ENCODE results near the gene NLGN4Y.

Gene NLGN4Y

DNA sequence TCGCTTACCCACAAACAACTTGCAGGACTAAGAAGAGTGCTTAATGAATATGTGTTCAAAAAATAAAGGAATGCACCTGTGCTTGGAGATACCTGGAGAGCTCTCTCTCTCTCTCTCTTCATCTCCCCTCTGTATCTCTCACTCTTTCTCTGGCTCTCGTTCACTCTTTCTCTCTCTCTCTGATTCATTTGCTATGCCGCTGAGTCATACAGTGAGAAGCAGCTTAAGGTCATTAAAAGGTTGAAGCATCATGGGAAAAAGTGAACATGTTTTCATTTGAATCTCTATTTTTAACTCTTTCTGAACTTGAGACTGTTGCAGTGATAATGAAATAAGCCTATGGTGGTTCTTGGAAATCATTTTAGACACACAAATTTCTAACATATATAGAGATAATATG lies 277.8 kb downstream of the NLGN4Y start:
- Histone ChIP-seq H3K27me3 (ENCODE audit: control insufficient read depth, insufficient read depth, low read length) (no peaks in the 10 kb centered on the region), H3K9ac (ENCODE audit: low read depth, low read length) (no peak overlapping the region), H3K36me3 (ENCODE audit: control insufficient read depth, insufficient read depth, low read length) (no peaks in the 10 kb centered on the region), H3K9me3 (ENCODE audit: control insufficient read depth, insufficient read depth, low read length) (no peaks in the 10 kb centered on the region), H3K4me3 (ENCODE audit: low read depth, low read length) (no peak overlapping the region), H3K4me1 (ENCODE audit: control insufficient read depth, insufficient read depth, low read length) (no peaks in the 10 kb centered on the region)

DNA sequence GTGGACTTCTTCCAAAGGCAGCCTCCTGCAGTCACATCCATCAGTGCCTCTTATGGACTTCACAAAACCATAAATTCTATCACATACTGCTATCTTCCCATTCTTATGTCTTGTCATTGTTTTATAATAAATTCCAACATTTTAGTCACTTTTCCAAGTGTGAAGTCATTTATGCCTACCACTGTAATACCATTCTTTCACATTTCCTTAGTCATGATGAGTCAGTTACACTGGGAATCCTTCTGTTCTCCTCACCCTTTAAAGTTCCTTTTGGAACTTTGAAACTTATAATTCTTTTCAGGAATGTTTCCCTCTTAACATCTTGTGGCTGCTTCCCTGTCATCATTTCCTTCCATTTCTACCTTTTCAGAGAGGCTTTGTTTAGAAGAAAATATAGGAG lies 279.7 kb downstream of the NLGN4Y start:
- no peaks in the 10 kb centered on the region for H3K4me1 ChIP-seq (ENCODE audit: control insufficient read depth, insufficient read depth, low read length)
- no peak overlapping the region for H3K9ac ChIP-seq (ENCODE audit: low read depth, low read length)
- no peaks in the 10 kb centered on the region for H3K36me3 ChIP-seq (ENCODE audit: control insufficient read depth, insufficient read depth, low read length)
- H3K27me3 ChIP-seq (ENCODE audit: control insufficient read depth, insufficient read depth, low read length): no peaks in the 10 kb centered on the region
- no peaks in the 10 kb centered on the region for H3K9me3 ChIP-seq (ENCODE audit: control insufficient read depth, insufficient read depth, low read length)
- no peak overlapping the region for H3K4me3 ChIP-seq (ENCODE audit: low read depth, low read length)

DNA sequence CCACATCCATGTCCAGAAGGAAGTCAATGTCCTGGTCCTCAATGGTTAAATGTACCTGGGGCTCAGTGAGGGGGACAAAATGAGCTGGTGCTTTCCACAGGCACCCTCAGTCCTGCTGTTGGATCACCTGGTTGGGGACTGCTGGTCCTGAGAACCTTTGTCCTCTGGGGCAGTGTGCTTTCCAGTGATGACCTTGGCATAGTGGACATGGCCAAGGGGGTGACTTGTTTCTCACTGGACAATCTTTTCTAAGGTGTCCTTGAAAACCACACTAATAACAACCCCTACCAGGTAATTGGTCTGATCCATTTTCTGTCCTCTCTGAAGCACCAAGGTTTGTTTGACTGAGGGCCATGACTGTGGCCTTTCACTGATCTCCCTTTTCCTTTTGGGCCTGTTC lies 294.1 kb downstream of the NLGN4Y start:
- no peaks in the 10 kb centered on the region for H3K9me3 ChIP-seq (ENCODE audit: control insufficient read depth, insufficient read depth, low read length)
- no peaks in the 10 kb centered on the region for H3K36me3 ChIP-seq (ENCODE audit: control insufficient read depth, insufficient read depth, low read length)
- H3K4me3 ChIP-seq (ENCODE audit: low read depth, low read length): no peak overlapping the region
- no peaks in the 10 kb centered on the region for H3K27me3 ChIP-seq (ENCODE audit: control insufficient read depth, insufficient read depth, low read length)
- H3K4me1 ChIP-seq (ENCODE audit: control insufficient read depth, insufficient read depth, low read length): no peaks in the 10 kb centered on the region
- H3K9ac ChIP-seq (ENCODE audit: low read depth, low read length): no peak overlapping the region

- Histone ChIP-seq H3K36me3 (ENCODE audit: control insufficient read depth, insufficient read depth, low read length) (no peaks in the 10 kb centered on the region), H3K27me3 (ENCODE audit: control insufficient read depth, insufficient read depth, low read length) (no peaks in the 10 kb centered on the region), H3K4me1 (ENCODE audit: control insufficient read depth, insufficient read depth, low read length) (no peaks in the 10 kb centered on the region), H3K9me3 (ENCODE audit: control insufficient read depth, insufficient read depth, low read length) (no peaks in the 10 kb centered on the region), H3K4me3 (ENCODE audit: low read depth, low read length) (no peak overlapping the region), H3K9ac (ENCODE audit: low read depth, low read length) (no peak overlapping the region)
Measured at GRCh38 chrY:14822201-14822600, 297.9 kb downstream of the NLGN4Y start.

DNA sequence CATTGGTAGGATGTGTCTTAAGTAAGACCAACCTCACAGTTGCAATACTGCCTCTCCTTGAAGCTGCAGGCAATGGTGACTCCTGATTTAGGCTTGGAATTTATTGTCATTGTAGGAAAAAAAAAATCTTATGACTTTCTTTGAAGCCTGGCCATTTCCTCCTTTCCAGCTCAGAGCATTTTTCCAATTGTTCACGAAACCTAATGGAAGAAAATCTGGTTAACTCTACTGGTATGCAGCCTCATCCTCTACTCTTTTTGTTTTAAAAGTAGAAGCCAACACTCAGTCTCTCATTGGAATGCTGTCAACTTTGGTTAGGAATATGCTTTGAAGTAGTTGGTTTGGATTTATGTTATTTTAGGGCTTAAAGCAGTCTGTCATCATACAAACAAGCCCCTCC lies 298.6 kb downstream of the NLGN4Y start:
- Histone ChIP-seq H3K27me3 (ENCODE audit: control insufficient read depth, insufficient read depth, low read length) (no peaks in the 10 kb centered on the region), H3K4me1 (ENCODE audit: control insufficient read depth, insufficient read depth, low read length) (no peaks in the 10 kb centered on the region), H3K9me3 (ENCODE audit: control insufficient read depth, insufficient read depth, low read length) (no peaks in the 10 kb centered on the region), H3K36me3 (ENCODE audit: control insufficient read depth, insufficient read depth, low read length) (no peaks in the 10 kb centered on the region), H3K9ac (ENCODE audit: low read depth, low read length) (no peak overlapping the region), H3K4me3 (ENCODE audit: low read depth, low read length) (no peak overlapping the region)

DNA sequence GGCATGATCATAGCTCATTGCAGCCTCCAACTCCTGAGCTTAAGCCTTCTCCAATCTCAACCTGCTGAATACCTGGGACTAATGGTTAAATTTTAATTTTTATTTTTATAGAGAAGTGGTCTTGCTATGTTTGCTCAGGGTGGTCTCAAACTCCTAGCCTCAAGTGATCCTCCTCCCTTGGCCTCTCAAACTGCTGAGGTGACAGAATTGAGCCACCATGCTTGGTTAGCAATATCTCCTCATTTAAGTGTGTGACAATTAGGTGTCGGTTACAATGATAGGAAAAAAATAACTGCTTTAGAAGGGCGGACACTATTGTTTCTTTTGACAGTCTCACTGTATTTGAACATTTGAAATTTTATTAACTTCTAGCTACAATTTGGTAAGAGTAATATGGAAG lies 300.3 kb downstream of the NLGN4Y start:
- H3K27me3 ChIP-seq (ENCODE audit: control insufficient read depth, insufficient read depth, low read length): no peaks in the 10 kb centered on the region
- no peaks in the 10 kb centered on the region for H3K4me1 ChIP-seq (ENCODE audit: control insufficient read depth, insufficient read depth, low read length)
- H3K36me3 ChIP-seq (ENCODE audit: control insufficient read depth, insufficient read depth, low read length): no peaks in the 10 kb centered on the region
- no peak overlapping the region for H3K9ac ChIP-seq (ENCODE audit: low read depth, low read length)
- H3K9me3 ChIP-seq (ENCODE audit: control insufficient read depth, insufficient read depth, low read length): no peaks in the 10 kb centered on the region
- no peak overlapping the region for H3K4me3 ChIP-seq (ENCODE audit: low read depth, low read length)

DNA sequence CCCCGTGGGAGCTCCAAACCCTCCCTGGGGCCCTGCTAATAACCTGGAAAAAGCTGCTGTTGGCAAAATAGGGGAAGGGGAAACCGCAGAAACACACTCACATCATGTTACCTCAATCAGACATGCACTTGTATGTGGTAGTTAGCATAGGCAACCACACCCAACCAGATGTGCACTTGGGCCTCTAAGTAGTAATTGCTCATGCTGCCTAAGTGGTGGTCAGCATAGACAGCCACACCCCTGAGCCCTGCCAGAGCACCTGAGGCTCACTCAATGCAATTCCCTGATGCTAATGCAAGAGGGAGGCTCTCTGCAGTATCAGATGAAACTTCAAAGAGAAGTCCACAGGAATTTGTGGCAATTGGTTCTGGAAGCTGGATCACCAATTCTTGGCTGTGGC lies 301.4 kb downstream of the NLGN4Y start:
- no peak overlapping the region for H3K4me3 ChIP-seq (ENCODE audit: low read depth, low read length)
- H3K27me3 ChIP-seq (ENCODE audit: control insufficient read depth, insufficient read depth, low read length): no peaks in the 10 kb centered on the region
- no peak overlapping the region for H3K9ac ChIP-seq (ENCODE audit: low read depth, low read length)

DNA sequence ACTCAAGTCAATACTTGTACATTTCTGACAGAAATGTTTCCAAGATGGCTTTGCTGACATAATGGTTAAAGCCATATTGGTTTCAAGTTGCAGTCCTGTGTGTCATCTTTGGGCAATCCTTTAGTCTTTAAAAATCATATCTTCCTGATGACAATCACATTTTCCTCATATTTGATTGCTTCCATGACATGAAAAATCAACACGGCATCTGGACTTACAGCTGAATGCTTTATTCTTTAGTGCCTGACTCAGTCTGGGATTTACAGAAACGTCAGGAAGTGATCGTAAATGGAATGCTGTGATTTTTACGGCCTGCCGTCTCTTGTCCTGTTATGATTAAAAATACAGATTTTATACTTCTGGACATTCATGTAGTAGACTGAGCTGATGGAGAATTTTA lies 304.2 kb downstream of the NLGN4Y start:
- Histone ChIP-seq H3K36me3 (ENCODE audit: control insufficient read depth, insufficient read depth, low read length) (no peaks in the 10 kb centered on the region), H3K9ac (ENCODE audit: low read depth, low read length) (no peak overlapping the region), H3K9me3 (ENCODE audit: control insufficient read depth, insufficient read depth, low read length) (no peaks in the 10 kb centered on the region)

More for the DNA sequence above, 301.4 kb downstream of the NLGN4Y start:
- Histone ChIP-seq H3K36me3 (ENCODE audit: control insufficient read depth, insufficient read depth, low read length) (no peaks in the 10 kb centered on the region), H3K9me3 (ENCODE audit: control insufficient read depth, insufficient read depth, low read length) (no peaks in the 10 kb centered on the region), H3K4me1 (ENCODE audit: control insufficient read depth, insufficient read depth, low read length) (no peaks in the 10 kb centered on the region)

GRCh38 chrY:14829366-14829885 lies 305.1 kb downstream of the NLGN4Y start:
- Histone ChIP-seq H3K4me3 (ENCODE audit: low read depth, low read length) (no peak overlapping the region), H3K27me3 (ENCODE audit: control insufficient read depth, insufficient read depth, low read length) (no peaks in the 10 kb centered on the region), H3K9me3 (ENCODE audit: control insufficient read depth, insufficient read depth, low read length) (no peaks in the 10 kb centered on the region), H3K9ac (ENCODE audit: low read depth, low read length) (no peak overlapping the region), H3K36me3 (ENCODE audit: control insufficient read depth, insufficient read depth, low read length) (no peaks in the 10 kb centered on the region), H3K4me1 (ENCODE audit: control insufficient read depth, insufficient read depth, low read length) (no peaks in the 10 kb centered on the region)

More for the DNA sequence above, 304.2 kb downstream of the NLGN4Y start:
- Histone ChIP-seq H3K4me1 (ENCODE audit: control insufficient read depth, insufficient read depth, low read length) (no peaks in the 10 kb centered on the region), H3K27me3 (ENCODE audit: control insufficient read depth, insufficient read depth, low read length) (no peaks in the 10 kb centered on the region), H3K4me3 (ENCODE audit: low read depth, low read length) (no peak overlapping the region)

- no peaks in the 10 kb centered on the region for H3K36me3 ChIP-seq (ENCODE audit: control insufficient read depth, insufficient read depth, low read length)
- no peak overlapping the region for H3K9ac ChIP-seq (ENCODE audit: low read depth, low read length)
- H3K9me3 ChIP-seq (ENCODE audit: control insufficient read depth, insufficient read depth, low read length): no peaks in the 10 kb centered on the region
- no peaks in the 10 kb centered on the region for H3K4me1 ChIP-seq (ENCODE audit: control insufficient read depth, insufficient read depth, low read length)
- no peaks in the 10 kb centered on the region for H3K27me3 ChIP-seq (ENCODE audit: control insufficient read depth, insufficient read depth, low read length)
- H3K4me3 ChIP-seq (ENCODE audit: low read depth, low read length): no peak overlapping the region
Measured at GRCh38 chrY:14834103-14835060, 310.1 kb downstream of the NLGN4Y start.

GRCh38 chrY:14837466-14837865 lies 313.1 kb downstream of the NLGN4Y start:
- no peak overlapping the region for H3K9ac ChIP-seq (ENCODE audit: low read depth, low read length)
- no peaks in the 10 kb centered on the region for H3K27me3 ChIP-seq (ENCODE audit: control insufficient read depth, insufficient read depth, low read length)
- H3K9me3 ChIP-seq (ENCODE audit: control insufficient read depth, insufficient read depth, low read length): no peaks in the 10 kb centered on the region
- no peaks in the 10 kb centered on the region for H3K36me3 ChIP-seq (ENCODE audit: control insufficient read depth, insufficient read depth, low read length)
- no peaks in the 10 kb centered on the region for H3K4me1 ChIP-seq (ENCODE audit: control insufficient read depth, insufficient read depth, low read length)
- no peak overlapping the region for H3K4me3 ChIP-seq (ENCODE audit: low read depth, low read length)

DNA sequence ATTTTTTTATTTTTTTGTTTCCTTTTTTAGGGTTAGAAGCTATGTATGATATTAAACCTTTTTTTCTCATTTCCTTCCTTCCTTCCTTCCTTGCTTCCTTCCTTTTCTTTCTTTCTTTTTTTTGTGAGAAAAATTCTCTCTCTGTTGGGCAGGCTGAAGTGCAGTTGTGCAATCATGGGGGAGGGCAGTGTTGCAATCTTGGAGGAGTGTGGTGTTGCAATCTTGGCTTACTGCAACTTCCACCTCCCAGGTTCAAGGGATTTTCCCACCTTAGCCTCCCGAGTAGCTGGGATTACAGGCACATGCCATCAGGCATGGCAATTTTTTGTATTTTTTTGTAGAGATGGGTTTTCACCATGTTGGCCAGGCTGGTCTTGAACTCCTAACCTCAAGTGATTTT lies 326.4 kb downstream of the NLGN4Y start:
- H3K27me3 ChIP-seq (ENCODE audit: control insufficient read depth, insufficient read depth, low read length): no peaks in the 10 kb centered on the region
- H3K36me3 ChIP-seq (ENCODE audit: control insufficient read depth, insufficient read depth, low read length): no peaks in the 10 kb centered on the region
- H3K4me3 ChIP-seq (ENCODE audit: low read depth, low read length): no peak overlapping the region
- no peaks in the 10 kb centered on the region for H3K4me1 ChIP-seq (ENCODE audit: control insufficient read depth, insufficient read depth, low read length)
- no peaks in the 10 kb centered on the region for H3K9me3 ChIP-seq (ENCODE audit: control insufficient read depth, insufficient read depth, low read length)
- H3K9ac ChIP-seq (ENCODE audit: low read depth, low read length): no peak overlapping the region
